HG03175 (cell line): Measurements from ENCODE around the gene ZNF521.

ENCODE experiments used
- ATAC-seq: cut with Tn5 transposase; IDR thresholded peaks from one replicate; pipeline ENCODE4 v1.9.1; 2021; ENCODE audit warnings: mild to moderate bottlenecking, moderate library complexity; ENCODE audit not compliant: unreplicated experiment

The ZNF521 gene

GRCh38 chr18:25351777-25352628, at the start of gene ZNF521:
TSS of gene ZNF521 (minus strand) at chr18:25352166. CDS start at chr18:25350946, 1,220 bp downstream.
- ATAC-seq: peak; percentile 74

GRCh38 chr18:25399554-25399953, 47.6 kb upstream of the ZNF521 start:
- ATAC-seq: no peak

DNA sequence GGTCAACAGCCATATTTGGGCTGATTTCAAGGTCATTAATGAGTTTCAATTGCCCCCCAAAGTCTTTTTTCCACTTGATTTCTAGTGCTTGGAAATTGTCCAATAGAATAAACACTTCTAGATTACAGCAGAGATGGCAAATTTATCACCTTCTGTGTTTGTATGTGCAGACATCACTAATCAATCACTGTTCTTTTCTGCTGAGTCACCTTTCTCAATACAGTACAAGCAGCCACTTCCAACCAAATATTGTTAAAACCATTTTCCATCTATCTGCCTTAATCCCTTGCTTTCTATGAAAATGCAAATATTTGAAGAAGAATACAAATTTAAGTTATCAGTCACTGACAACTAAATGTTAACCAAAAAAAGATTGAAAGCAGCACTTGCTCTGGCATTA, 40.2 kb upstream of the ZNF521 start:
- no peak for ATAC-seq

- no peak for ATAC-seq
These were observed 21.6 kb upstream of the ZNF521 start for GRCh38 chr18:25373432-25374179.

- ATAC-seq: no peak
These were observed 18.4 kb upstream of the ZNF521 start for GRCh38 chr18:25370391-25370790.

GRCh38 chr18:25365242-25365641, 13.3 kb upstream of the ZNF521 start:
- no peak for ATAC-seq

GRCh38 chr18:25364732-25365131, 12.8 kb upstream of the ZNF521 start:
- ATAC-seq: no peak

DNA sequence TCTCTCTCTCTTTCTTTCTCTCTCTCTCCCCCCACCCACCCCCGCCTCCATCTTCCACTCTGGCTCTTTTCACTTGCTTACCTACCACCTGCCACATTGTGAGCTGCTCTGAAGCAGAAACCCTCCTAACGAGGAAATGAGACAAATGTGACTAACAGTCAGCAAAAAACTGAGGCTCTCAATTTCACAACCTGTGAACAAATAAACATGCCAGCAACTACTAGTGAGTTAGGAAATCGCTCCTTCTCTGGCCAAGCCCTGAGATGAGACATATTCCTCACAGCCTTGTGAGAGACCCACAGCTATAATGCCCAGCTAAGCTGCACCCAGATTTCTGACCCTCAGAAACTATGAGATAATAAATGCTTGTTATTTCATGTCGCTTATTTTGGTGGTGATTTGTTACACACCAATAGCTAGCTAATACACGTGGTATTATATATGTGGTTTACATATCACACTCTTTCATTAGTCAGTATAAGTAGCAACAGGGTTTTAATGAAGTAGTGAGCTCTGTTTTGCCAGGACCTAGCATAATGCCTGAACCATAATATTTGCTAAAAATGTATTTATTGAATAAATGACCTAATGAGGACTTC, 8.4 kb upstream of the ZNF521 start:
- ATAC-seq: no peak

DNA sequence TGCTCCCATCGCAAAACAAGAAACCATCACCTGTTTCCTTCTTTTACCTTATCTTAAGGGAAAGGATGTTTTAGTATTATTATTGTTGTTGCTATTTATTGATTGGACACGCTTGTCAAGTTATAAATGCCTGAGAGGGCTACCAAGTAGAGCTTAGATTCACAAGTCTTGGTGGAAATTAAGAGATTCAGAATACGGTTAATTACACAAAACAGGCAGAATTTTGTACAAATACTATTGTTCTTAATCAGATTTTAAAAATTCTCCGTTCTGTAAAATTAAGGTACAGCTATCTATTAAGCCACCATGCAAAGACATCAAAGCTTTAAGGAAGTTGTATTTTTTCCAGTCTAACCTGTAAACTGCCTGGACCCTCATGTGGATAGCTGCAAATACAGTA, 1.1 kb upstream of the ZNF521 start:
- no peak for ATAC-seq

- ATAC-seq: no peak
These were observed 651 bp upstream of the ZNF521 start for GRCh38 chr18:25352629-25353005.

- no peak for ATAC-seq
These were observed 638 bp downstream of the ZNF521 start for GRCh38 chr18:25351280-25351775.

GRCh38 chr18:25350489-25351251, 1.3 kb downstream of the ZNF521 start:
- ATAC-seq: peak; percentile 26

DNA sequence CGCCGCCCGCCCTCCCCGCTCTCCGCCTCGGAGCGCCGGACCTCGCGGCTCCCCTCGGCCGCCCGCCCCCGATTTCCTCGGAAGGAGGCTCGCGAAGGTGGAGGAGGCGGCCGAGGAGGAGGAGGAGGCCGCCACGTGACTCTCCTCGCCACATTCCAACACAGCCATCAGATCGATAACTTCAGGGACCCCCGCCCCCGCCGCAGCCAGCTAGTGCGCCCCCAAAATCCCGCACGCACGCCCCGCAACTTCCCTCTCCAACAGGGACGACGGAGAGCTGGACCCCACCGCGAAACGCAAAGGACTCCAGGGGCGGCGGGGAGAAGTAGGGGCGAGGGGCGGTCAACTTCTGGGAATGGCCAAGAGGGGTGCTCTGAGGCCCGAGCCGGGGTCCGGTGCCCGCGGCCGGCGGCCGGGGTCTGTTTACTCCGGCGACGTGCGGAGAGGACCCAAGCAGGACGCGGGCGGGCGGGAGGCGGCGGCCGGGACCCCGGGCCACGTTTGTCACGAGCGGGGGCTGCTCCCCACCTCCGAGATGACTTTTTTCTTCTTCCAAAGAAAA, 2.0 kb downstream of the ZNF521 start:
- ATAC-seq: no peak

DNA sequence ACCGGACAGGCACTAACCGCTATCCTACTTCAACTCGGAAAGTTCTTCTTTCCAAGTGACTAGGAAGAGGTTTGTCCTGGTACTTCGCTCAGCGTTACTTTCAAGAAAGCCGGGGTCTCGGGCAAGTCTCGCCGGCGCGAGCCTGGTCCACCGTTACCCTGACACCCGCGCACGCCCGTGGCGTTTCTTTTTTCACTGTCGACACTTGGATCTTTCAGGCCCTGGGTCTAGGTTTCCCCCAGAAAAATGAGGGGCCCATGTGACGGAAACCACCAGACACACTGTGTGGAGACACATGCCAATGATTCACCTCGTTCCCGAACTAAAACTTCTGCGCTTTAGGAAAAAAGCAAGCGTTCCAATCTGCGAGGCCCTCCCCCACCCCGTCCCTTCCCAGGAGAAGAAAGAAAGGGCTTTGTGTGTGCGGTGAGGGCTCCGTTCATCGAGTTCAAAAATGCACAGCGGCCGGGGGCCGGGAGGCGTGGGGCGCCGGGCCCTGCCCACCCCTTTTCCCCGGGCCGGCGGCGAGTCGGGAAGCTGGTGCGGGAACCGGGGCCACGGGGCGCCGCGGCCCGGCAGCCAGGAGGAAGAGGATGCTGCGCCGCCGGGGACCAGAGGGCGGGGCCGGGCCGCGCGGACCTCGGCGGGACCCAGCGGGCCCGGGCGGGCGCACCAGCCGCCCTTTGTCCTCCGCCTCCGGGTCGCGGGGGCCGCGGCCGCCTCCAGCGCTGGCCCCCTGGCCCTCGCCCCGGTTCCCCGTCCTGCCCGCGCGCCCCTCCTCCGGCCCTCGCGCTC, 2.6 kb downstream of the ZNF521 start:
- no peak for ATAC-seq

GRCh38 chr18:25348386-25349130, 3.4 kb downstream of the ZNF521 start:
- no peak for ATAC-seq

GRCh38 chr18:25346561-25346960, 5.4 kb downstream of the ZNF521 start:
- no peak for ATAC-seq

DNA sequence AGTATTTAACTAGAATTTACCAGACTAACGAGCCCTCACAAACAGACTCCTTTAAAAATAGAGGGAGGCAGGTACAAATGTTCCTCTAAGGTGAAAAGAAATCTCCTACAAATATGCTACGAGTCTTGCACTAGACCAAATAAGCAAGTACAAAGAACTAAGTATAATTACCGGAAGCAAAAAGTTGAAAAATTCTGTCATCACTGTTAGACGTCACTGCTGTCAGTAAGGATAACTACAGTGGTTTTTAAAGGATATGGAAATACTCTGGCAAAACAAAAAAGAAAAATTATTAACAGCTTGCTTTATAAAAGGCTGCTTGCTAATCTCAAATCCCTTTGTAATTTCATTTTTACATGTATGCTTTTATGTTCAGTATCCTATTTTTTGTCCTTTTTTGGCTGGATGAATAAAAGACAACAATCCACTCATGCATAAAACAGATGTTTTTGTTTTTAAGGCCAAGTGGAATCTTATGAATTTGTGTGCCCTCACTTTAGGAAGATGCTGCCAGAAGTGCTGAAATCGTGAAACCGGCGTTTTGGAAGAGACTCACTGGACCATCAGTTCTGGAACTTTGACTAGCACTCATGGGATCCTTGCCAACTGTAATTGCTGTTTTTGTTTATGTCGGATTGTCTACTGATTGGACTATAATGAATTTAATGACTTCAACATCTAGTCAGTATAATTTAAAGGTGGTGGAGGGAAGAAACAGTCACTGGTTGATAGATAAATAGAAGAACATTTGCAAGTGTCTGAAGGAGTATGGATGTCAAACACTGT, 6.7 kb downstream of the ZNF521 start:
- ATAC-seq: no peak

GRCh38 chr18:25341831-25342230, 10.1 kb downstream of the ZNF521 start:
- no peak for ATAC-seq
